Activated naive CD4-positive, alpha-beta T cell treated with anti-CD3 and anti-CD28 coated beads, Interleukin-2, amount 10 ng/mL, durations not matched to agents 7 days and 5 days (primary cell): ENCODE results near the gene PACS1.
A peak's percentile ranks its signal among the peaks of the same experiment; 100 is the strongest.

Experiments
- CTCF ChIA-PET: fragments of 350-600 bp; sonication (Branson Sonifier 250); formaldehyde crosslinking; loops from one replicate; lab custom pipeline; 2021; ENCODE audit warnings: antibody characterized with exemption; lab: Charles Lee
- DNase-seq: peaks from one replicate; pipeline ENCODE4 v3.0.0-alpha.2; 2020
- H3K27ac Mint-ChIP-seq: one replicate; pipeline ENCODE4 v1.8.0; 2021; ENCODE audit warnings: mild to moderate bottlenecking, moderate library complexity, mixed read lengths
- H3K27me3 Mint-ChIP-seq: one replicate; pipeline ENCODE4 v1.8.0; 2021; ENCODE audit warnings: mild to moderate bottlenecking, mixed read lengths
- H3K36me3 Mint-ChIP-seq: one replicate; pipeline ENCODE4 v1.8.0; 2021; ENCODE audit warnings: mixed read lengths
- H3K4me1 Mint-ChIP-seq: one replicate; pipeline ENCODE4 v1.8.0; 2021; ENCODE audit warnings: mixed read lengths
- H3K4me3 Mint-ChIP-seq: one replicate; pipeline ENCODE4 v1.8.0; 2021; ENCODE audit warnings: mild to moderate bottlenecking, moderate library complexity, mixed read lengths
- H3K9me3 Mint-ChIP-seq: one replicate; pipeline ENCODE4 v1.8.0; 2021; ENCODE audit warnings: mixed read lengths

Gene PACS1

GRCh38 chr11:66278363-66279091 lies 208.5 kb downstream of the PACS1 start:
- H3K27me3 Mint-ChIP-seq: peaks cover 36% of the 10 kb centered on the region
- no peaks in the 10 kb centered on the region for H3K9me3 Mint-ChIP-seq
- H3K4me3 Mint-ChIP-seq: peak overlapping the region; percentile 40
- CTCF ChIA-PET: no interaction called here
- H3K4me1 Mint-ChIP-seq: peaks cover 43% of the 10 kb centered on the region
- no peak for DNase-seq
- no peak overlapping the region for H3K27ac Mint-ChIP-seq
- H3K36me3 Mint-ChIP-seq: peaks cover 22% of the 10 kb centered on the region

GRCh38 chr11:66279092-66279734 lies 209.1 kb downstream of the PACS1 start:
- Mint-ChIP-seq H3K27ac (no peak overlapping the region), H3K27me3 (peaks cover 36% of the 10 kb centered on the region), H3K9me3 (no peaks in the 10 kb centered on the region), H3K4me3 (peak overlapping the region; percentile 40), H3K4me1 (peaks cover 43% of the 10 kb centered on the region), H3K36me3 (peaks cover 18% of the 10 kb centered on the region)
- no peak for DNase-seq
- CTCF ChIA-PET: no interaction called here

DNA sequence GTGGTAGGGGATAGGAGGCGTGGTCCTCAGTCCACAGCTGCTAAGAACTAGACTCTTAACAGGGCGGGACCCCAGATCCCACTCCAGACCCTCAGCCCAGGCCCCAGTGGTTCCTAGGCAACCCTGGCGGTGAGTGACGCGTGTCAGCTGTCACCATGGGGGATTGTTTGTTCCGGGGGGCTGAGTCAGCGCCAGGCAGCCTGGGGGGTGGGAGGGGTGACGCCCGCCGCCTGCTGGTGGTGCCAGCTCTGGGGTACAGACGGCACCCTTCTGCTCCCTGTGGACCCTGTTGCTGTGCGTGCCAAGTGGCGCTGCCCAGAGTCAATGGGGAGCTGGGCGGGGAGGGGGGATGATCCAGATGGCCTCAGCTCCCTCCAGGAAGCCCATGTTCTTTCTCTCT lies 210.4 kb downstream of the PACS1 start:
- H3K4me3 Mint-ChIP-seq: no peak overlapping the region
- H3K27me3 Mint-ChIP-seq: peaks cover 36% of the 10 kb centered on the region
- H3K36me3 Mint-ChIP-seq: peaks cover 12% of the 10 kb centered on the region
- H3K27ac Mint-ChIP-seq: no peak overlapping the region
- DNase-seq: no peak
- H3K9me3 Mint-ChIP-seq: no peaks in the 10 kb centered on the region
- peaks cover 43% of the 10 kb centered on the region for H3K4me1 Mint-ChIP-seq
- CTCF ChIA-PET: interaction anchor here (0.6 to 1.5 kb wide), 5 partner anchors 8 to 83 kb away, joined by 3 to 4 read pairs (median 3); no protein-coding TSS in a partner anchor

DNA sequence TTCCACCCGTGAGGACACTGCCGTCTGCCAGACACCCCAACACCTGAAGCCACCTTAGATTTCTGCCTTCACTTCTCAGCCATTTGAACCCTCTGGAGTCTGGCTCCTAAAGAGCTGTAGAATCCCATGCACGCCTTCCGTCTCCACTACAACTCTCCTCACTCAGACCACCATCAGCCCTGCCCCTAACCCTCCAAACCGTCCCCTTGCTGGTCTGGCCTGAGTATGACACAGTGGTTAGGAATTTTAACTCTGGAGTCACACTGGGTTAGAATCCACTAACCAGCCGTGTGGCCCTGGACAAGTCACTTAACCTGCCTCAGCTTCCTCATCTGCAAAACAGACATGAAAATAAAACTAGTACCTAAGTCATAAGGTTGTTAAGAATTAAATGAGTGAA lies 210.9 kb downstream of the PACS1 start:
- CTCF ChIA-PET: interaction anchor here (0.7 to 1.5 kb wide), 4 partner anchors 9 to 30 kb away, joined by 3 to 4 read pairs (median 3); no protein-coding TSS in a partner anchor
- Mint-ChIP-seq H3K27me3 (peaks cover 36% of the 10 kb centered on the region), H3K4me1 (peaks cover 43% of the 10 kb centered on the region), H3K36me3 (peaks cover 8% of the 10 kb centered on the region), H3K4me3 (no peak overlapping the region), H3K27ac (peak overlapping the region; percentile 24), H3K9me3 (no peaks in the 10 kb centered on the region)
- no peak for DNase-seq

GRCh38 chr11:66281776-66282467 lies 211.8 kb downstream of the PACS1 start:
- Mint-ChIP-seq H3K4me3 (no peak overlapping the region), H3K27me3 (peaks cover 36% of the 10 kb centered on the region), H3K36me3 (peaks cover 3% of the 10 kb centered on the region), H3K9me3 (no peaks in the 10 kb centered on the region), H3K27ac (no peak overlapping the region), H3K4me1 (peaks cover 48% of the 10 kb centered on the region)
- no peak for DNase-seq
- CTCF ChIA-PET: interaction anchor here (0.9 to 2.6 kb wide), 11 partner anchors 8 to 201 kb away, joined by 3 to 15 read pairs (median 4); partner anchors contain the start of gene TMEM151A

DNA sequence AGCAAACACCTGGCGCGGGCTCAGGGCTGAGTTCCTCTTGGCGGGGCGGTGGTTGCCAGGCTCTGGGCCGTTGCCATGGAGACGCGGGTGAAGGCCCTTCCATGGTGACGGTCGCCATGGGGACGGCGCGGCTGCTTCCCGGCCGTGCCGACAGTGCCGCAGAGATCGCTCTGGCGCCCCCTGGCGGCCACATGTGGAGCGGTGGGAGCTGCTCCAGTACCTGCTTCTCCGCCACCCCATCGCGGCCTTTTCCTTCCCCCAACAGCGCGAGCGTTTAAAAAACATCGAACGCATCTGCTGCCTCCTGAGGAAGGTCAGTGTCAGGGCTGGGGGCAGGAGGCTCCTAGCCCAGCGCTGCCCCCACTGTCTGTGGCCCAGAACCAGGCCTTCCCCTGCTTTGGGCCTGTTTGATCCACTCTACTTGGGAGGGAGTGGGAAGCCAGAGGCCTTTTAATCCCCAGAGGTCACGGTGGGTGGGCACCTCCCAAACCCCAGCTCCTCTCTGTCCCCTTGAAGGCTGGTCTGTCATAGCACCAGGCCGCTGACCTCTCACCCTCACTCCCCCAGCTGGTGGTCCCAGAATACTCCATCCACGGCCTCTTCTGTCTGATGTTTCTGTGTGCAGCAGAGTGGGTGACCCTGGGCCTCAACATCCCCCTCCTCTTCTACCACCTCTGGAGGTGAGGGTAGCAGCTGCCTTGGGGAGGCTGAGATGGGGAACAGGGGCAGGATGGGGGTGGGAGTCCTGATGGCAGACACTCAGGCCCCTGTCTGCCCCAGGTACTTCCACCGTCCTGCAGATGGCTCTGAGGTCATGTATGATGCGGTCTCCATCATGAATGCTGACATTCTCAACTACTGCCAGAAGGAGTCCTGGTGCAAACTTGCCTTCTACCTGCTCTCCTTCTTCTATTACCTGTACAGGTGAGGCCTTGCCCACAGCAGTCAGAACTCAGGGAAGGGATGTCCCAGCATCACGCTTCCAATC lies 212.7 kb downstream of the PACS1 start:
- CTCF ChIA-PET: interaction anchor here (0.9 to 2.6 kb wide), 10 partner anchors 8 to 202 kb away, joined by 3 to 15 read pairs (median 4); partner anchors contain the start of gene TMEM151A

GRCh38 chr11:66283461-66284105 lies 213.5 kb downstream of the PACS1 start:
- Mint-ChIP-seq H3K4me3 (no peak overlapping the region), H3K4me1 (peaks cover 55% of the 10 kb centered on the region), H3K36me3 (peaks cover 2% of the 10 kb centered on the region), H3K27me3 (peaks cover 34% of the 10 kb centered on the region), H3K27ac (no peak overlapping the region), H3K9me3 (no peaks in the 10 kb centered on the region)
- no peak for DNase-seq
- CTCF ChIA-PET: interaction anchor here (1.1 to 2.6 kb wide), 4 partner anchors 17 to 62 kb away, joined by 3 to 15 read pairs (median 4); no protein-coding TSS in a partner anchor

More for the DNA sequence above, 212.7 kb downstream of the PACS1 start:
- Mint-ChIP-seq H3K36me3 (peaks cover 2% of the 10 kb centered on the region), H3K4me3 (peak overlapping the region; percentile 18), H3K27me3 (peaks cover 36% of the 10 kb centered on the region), H3K27ac (peak overlapping the region; percentile 58), H3K9me3 (no peaks in the 10 kb centered on the region), H3K4me1 (peaks cover 49% of the 10 kb centered on the region)
- DNase-seq: peak; percentile 100

GRCh38 chr11:66284526-66285078 lies 214.5 kb downstream of the PACS1 start:
- DNase-seq: no peak
- Mint-ChIP-seq H3K4me3 (no peak overlapping the region), H3K4me1 (peaks cover 52% of the 10 kb centered on the region), H3K9me3 (no peaks in the 10 kb centered on the region), H3K27me3 (peaks cover 31% of the 10 kb centered on the region), H3K36me3 (peaks cover 2% of the 10 kb centered on the region), H3K27ac (no peak overlapping the region)
- CTCF ChIA-PET: interaction anchor here (1.1 to 2.6 kb wide), 3 partner anchors 16 to 63 kb away, joined by 3 to 15 read pairs (median 3); no protein-coding TSS in a partner anchor

DNA sequence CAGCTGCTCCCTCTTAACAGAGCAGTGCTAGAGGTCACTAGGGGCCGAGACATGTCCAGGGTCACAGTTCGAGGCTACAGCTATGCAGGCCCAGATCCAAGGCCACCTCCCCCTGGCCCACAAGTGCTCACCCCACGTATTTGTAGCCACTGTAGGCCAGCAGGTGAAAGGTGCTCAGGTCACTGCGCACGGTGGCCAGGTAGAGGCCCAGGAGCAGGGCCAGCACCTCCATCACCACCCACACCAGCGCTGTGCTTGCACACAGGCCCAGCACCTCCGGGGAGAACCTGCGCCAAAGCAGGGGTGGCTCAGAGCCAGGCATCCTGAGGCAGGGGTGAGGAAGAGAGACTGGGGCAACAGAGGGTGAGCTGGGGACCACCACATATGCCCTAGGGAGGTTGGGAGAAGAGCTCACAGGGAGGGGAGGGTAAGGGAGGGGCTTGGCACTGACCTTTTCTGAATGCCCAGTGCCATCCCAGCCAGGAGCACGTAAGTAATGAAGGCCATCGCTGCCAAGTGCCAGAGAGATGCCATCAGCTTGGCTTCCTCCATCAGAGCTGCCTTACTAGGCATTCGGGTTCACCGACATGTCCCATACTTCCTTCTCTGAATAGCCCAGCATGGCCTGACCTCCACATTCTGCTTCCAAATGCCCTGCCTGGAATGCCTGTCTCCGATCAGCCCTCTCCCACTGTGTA lies 215.3 kb downstream of the PACS1 start:
- Mint-ChIP-seq H3K9me3 (no peaks in the 10 kb centered on the region), H3K36me3 (peaks cover 2% of the 10 kb centered on the region), H3K4me1 (peaks cover 58% of the 10 kb centered on the region), H3K27me3 (peaks cover 32% of the 10 kb centered on the region), H3K27ac (no peak overlapping the region), H3K4me3 (no peak overlapping the region)
- DNase-seq: no peak
- CTCF ChIA-PET: interaction anchor here (1.4 kb wide), 2 partner anchors 15 to 63 kb away, joined by 3 read pairs; no protein-coding TSS in a partner anchor

- no peaks in the 10 kb centered on the region for H3K9me3 Mint-ChIP-seq
- peak overlapping the region; percentile 61 for H3K4me3 Mint-ChIP-seq
Observed at GRCh38 chr11:66286699-66287098, 216.6 kb downstream of the PACS1 start.

GRCh38 chr11:66287211-66287888 lies 217.3 kb downstream of the PACS1 start:
- H3K4me1 Mint-ChIP-seq: peaks cover 54% of the 10 kb centered on the region
- H3K27ac Mint-ChIP-seq: no peak overlapping the region
- CTCF ChIA-PET: interaction anchor here (1.0 kb wide), 1 partner anchor 64 kb away, joined by 4 read pairs; no protein-coding TSS in a partner anchor
- peaks cover 33% of the 10 kb centered on the region for H3K27me3 Mint-ChIP-seq
- H3K4me3 Mint-ChIP-seq: peak overlapping the region; percentile 61
- H3K36me3 Mint-ChIP-seq: peaks cover 2% of the 10 kb centered on the region
- H3K9me3 Mint-ChIP-seq: no peaks in the 10 kb centered on the region
- no peak for DNase-seq

More at GRCh38 chr11:66286699-66287098, 216.6 kb downstream of the PACS1 start:
- peaks cover 2% of the 10 kb centered on the region for H3K36me3 Mint-ChIP-seq
- CTCF ChIA-PET: interaction anchor here (0.7 to 1.4 kb wide), 3 partner anchors 25 to 65 kb away, joined by 3 to 4 read pairs (median 3); no protein-coding TSS in a partner anchor
- no peak overlapping the region for H3K27ac Mint-ChIP-seq
- peaks cover 60% of the 10 kb centered on the region for H3K4me1 Mint-ChIP-seq
- no peak for DNase-seq
- H3K27me3 Mint-ChIP-seq: peaks cover 37% of the 10 kb centered on the region
